Fibroblast of skin of abdomen (primary cell): ENCODE measurements around the gene SYT7.

Source experiments
- DNase-seq: peaks from one replicate; pipeline ENCODE4 v3.0.0-alpha.2; 2013

The SYT7 gene

DNA sequence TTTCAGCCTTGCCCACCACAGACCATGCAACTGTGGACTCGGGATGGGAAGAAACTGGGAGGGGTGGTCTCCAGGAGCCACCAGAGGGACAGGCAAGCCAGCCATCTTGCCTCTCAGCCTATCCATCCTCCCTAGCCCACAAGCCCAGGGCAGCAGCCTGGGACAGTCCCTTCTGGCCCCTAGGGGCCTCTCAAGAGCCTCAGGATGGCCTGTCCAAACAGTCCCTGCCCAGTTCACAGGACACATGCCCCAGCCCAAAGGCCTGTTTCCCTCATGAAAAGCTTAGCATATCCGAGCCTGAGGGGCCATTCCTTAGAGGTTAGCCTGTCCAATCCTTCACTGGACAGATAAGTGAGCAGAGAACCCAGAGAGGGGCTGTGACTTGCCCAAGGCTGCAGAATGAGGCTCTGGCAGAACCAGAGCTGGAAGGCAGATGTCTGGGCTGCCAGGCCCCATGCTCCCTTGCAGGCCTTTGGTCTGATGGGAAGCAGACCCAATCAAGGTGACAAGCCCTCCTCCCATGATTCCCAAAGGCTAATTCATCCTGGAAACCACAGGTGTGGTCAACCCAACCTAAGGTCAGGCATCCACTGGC is 44.1 kb downstream of the SYT7 start:
- DNase-seq, result no peak

DNA sequence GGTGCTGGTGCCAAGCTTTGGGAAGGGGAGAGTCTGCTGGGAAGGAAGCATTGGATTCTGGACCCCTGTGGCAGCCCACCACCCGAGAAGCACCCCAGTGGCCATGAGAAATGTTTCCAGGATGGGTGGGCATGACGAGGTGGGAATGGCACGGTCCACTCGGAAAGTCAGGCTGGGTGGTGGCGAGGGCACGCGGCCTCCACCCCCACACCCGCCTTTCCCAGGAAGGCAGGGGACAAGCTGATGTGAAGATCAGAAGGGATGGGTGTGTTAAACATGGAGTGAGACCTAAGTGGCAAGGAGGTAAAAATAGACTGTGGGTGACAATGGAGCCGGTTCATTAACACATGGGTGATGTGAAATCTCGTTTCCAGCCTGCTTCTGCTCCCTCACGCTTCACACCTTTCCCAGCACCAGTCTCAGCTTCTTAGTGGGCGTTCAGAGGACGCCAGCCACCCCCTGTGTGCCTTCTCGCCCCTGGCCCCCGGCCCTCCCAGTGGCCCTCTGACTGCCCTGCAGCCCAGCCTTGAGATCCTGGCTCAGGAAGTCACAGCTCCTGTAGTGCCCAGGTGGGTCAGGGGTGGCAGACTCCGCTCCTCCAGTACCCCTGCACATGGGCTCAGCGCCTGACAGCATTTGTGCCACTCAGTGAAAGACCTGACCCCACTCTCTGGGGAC is 44.7 kb downstream of the SYT7 start:
- DNase-seq, result no peak

DNA sequence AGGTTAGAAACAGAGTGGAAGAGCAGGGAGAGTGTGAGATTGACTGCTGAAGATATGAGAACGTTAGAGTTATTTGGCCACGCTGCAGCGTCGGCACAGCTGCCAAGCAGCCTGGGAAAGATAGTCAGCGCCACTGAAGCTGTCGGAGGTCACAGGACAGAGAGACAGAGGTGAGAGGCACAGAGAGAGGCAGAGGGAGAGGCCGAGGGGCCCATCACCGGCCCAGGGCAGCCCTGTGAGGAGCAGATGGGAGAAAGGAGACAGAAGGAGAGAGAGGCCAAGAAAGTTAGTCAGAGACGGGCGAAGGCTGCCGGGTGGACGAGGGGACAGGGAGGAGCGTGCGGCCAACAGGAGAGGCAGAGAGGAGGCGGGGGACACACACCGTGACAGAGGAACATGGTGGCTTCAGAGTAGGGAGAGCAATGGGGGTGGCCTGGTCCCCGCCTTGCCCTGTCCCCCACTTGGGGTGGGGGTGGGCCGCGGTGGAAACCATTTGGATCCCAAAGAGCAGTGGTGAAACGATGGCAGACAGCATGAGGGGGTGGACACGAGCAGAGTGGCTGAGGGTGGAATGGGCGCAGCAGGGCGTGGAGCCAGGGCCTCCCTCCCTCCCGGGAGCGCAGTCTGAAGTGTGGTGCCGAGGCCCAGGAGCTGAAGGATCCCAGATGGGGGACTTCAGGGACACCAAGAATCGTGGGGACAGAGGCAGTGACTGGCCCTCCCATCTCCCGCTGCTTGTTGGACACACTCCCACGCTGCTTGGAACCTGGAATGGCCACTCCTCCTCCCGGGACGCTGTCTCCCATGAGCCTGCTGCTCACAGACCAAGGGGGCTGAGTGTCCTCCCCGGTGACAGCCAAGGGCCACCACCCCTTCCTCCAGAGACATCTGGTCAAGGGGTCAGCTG is 45.7 kb downstream of the SYT7 start:
- no peak for DNase-seq

DNA sequence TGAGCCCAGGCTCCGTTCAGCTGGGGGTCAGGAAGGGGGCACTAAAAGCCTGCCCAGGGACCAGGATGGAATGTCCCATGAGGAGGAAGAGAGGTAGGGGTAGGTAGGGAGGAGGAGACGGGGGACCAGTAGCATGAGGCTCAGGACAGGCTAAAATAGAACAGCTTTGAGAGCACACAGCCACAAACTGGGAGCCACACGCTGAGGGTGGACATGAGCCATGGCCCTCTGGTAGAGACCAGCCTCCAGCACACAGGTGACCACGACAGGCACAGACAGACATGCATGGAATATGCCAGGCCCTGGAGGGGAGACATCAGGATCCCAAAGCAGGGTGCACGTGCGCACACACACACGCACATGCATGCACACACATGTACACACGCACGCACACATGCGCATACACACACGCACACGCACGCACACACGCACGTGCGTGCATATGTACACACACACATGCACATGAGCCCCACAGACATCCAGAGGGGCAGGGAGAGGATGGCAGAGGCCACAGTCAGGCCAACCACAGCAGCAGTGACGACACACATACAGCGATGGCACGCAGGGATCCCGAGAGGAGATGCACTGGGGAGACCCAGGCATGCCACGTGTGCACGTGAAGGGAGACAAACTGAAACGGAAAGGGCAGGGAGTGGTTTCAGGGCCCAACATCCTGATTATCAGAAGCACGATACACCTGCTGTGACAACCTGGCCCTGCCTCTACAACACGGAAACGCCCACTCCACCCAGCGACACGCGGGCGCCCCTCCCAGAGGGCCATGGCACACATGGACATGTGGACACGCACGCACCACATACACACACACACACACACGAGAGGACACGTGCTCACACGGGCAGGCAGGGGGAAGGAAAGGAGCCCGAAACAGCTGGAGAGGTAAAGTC is 46.6 kb downstream of the SYT7 start:
- no peak for DNase-seq

DNA sequence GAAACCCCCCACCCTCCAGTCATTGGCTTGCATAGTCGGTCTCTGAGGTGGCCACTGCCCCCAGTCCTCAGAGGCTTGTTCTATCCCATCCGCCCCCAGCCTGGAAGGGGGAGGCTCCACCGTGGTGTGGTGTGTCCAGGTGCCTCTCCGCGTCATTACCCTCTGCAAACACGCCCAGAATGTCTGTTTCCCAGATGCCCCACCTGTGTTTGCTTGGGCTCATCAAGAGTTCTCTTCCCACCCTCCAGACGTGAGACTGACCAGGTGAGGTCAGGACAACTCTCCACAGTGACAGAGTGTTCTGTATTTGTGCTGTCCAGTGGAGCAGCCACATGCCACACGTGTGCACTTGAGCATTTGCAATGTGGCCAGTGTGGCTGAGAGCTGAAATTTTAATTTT is 47.5 kb downstream of the SYT7 start:
- no peak for DNase-seq

DNA sequence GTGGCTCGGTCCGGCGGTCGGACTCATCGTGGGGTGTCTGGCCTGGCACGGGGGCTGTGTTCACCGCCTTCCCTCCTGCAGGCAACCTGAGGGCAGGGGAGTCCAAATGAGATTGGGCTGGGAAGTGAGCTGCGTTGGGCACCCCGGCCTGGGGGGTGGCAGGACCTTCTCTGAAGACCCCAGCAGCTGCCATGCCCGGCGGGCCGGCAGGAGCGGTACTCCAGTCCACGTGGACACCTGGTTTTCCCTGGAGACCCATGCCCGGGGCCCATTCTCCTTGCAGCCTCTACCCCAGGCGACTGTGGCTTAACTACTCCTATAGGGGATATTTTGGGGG is 47.9 kb downstream of the SYT7 start:
- no peak for DNase-seq

DNA sequence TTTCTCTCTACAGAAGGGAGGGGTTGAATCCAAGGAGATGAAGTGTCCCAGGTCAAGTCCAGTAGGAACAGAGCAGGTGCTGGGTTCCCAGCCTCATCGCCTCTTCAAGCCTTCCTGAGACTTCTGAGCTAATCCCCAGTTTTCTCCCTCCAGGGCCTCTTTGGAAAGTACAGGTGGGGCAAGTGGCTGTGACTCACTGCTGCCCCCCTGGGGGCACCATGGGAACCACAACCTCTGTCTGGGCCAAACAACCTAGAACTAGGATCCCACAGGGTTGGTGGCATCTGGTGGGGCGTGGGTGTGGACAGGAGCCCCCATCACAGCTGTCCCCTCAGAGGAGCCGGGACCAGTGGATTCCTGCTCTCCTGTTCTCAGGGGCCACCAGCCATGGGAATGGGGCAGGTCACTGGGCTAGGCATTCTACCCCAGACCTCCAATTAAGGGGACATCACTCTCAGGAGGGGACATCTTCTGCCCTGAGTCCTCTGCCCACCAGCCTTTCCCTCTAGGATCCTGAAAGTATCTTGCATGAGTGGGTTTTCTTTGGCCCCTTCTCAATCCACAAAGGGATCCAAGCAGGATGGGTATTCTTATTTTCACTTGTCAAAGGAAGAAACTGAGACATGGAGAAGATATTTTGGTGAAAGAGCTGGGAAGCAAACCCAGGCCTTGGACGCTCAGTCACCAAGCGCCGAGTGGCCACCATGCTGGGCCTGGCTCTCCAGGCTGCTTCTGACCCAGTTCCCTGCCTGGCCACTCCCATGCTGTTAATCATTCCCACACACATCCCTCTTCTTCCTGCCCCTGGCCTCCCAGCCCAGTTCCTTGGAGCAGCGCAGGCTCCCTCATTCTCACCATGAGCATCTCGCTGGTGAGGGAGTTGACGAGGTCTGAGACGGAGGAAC is 48.5 kb downstream of the SYT7 start:
- no peak for DNase-seq

DNA sequence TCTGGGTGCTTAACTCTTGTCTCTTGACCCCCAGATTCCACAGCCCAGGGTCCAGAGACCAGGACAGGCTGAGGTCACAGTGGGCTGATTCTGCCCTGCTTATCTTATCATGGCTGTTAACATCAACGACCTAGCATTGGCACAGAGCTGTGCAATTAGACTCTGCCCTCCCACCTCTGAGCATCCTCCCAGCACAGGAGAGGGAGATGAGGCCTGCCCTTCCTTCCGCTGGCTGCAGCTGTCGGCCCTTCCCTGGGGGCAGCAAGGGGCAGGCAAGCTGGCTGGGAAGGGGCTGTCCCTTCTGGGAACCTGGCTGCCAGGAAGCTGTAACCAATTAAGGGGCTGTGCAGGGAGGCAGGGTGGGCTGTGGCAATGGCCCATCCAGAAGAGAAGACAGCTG is 49.8 kb downstream of the SYT7 start:
- no peak for DNase-seq

DNA sequence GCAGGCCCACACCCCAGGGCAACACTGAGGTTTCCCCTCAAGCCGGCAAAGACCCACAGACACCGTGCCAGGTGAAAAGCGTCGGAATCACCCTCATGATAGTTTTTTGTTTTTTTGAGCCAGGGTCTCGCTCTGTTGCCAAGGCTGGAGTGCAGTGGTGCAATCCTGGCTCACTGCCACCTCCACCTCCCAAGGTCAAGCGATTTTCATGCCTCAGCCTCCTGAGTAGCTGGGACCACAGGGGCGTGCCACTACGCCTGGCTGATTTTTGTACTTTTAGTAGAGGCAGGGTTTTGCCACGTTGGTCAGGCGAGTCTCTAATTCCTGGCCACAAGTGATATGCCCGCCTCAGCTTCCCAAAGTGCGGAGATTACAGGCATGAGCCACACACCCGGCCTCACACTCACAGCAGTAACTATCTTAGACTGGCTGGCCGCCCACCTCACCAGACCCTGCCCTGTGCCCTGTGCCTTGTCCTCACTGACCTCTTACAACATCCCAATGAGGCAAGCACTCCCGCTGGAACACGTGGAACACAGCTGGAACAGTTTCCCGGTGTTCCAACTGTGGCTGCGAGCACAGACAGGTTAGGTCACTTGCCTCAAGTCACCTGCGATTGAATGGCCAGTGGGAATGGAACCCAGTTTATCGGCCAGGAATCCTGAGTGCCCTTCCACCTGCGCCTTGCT is 51.2 kb downstream of the SYT7 start:
- DNase-seq, result no peak

DNA sequence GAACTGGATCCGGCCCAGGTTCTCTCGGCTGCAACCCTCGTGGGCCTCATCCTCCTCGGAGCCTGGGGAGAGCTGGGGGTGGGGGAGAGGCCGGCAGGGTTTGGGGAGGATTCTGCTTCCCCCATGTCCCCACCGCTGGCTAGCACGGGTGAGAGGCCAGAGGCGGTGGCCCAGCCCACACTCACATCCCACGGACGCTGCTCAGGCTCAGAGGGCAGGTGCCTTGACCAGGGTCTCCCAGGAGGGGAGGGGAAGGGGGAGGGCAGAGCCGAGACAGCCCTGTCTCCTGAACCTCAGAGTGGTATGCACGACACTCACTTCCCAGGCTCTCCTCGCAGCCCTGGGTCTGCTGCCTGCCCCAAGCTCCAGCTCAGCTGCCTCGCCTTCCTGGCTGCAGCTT is 52.8 kb downstream of the SYT7 start:
- DNase-seq, result no peak

DNA sequence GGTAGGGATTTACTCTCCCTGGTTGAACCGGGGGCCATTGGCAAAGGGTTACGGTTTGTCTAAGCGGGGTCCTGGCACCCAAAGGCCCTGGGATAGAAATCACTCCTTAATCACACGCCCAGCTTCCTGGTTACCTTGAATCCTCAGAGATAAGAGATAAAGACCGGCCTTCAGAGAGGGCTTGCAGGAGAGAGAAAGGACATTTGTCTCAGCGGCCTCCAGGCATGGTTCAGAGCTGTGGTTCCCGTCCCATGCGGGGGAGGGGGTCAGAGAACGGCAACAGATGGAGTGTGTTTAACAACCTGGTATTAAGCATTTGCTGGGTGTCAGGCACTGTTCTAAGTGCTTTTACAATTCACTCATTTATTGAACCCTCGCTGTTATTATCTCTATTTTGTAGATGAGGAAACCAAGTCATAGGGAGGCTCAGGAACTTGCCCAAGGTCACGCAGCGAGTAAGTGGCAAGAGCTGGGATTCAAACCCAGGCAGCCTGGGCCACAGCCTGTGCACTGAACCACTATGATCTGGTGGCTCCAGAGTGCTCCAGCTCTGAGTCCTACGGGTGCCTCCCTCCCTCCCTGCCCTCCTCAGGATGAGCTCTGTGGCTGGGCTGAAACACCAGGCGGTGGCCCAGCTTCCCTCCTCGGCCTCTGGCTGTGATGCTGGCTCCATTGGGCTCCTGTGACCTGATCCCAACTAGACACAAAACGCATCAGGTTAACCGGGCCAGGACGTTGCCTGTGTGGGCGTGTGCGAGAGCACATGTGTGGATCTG is 53.7 kb downstream of the SYT7 start:
- no peak for DNase-seq

DNA sequence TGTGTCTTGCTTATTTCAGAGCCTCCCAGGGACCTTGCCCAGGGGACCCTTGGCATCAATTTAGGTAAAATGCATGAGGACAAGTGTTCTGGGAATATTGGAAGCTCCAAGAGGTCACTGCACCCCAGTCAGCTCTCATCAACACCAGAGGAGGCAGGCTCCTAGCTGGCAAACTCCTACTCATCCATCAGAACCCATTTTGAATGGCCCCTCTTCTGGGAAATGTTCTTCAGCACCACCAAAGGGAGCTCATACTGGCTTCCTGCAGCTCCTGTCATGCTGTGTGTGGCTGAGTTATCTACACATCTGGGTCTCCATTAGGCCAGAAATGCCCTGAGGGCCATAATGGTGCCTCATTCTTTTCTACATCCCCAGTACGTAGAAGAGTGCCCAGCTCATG is 54.6 kb downstream of the SYT7 start:
- no peak for DNase-seq

DNA sequence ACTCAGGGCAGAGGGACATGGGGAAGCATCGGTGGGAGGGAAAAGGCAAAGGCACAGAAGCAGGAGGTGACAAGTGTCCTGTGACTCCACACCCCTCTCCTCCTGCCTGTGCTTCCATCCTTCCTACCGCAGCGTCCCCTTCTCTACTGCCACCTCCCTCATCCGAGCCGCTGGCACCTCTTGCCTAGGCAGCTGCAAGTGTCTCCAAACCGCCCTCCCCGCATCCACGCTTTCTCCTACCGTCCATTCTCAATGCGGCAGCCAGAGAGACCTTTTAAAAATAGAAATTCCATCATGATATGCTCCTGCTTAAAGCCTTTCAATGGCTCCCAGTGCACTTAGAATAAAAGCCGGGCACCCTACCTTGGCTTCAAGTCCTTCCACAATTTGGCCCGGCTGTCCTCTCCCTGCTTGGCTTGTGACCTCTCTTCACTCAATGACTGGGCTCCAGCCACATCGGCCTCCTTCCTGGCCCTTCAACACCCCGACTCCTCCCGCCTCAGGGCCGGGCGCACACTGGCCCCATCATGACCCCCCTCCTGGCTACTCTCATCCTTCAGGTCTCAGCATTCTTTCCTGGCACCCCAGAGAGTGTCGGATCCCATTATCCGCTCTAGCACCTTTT is 55.8 kb downstream of the SYT7 start:
- no peak for DNase-seq

DNA sequence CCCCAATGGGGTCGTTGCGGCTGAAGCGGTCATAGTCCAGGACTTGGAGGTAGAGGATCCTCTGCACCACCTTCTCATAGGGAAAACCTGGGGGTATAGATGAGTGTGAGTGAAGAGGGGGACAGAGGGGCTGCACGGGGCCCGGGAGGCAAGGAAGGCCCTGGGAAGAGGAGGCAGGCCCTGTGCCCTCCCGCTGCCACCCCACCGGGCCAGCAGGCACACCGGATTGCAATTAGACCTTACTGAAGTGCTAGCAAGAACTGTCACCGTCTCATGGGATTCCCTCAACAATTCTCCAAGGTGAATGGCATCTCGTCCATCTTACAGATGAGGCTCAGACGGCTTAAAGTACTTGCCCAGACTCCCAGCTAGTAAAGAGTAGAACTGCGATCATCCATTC is 56.4 kb downstream of the SYT7 start:
- no peak for DNase-seq

DNA sequence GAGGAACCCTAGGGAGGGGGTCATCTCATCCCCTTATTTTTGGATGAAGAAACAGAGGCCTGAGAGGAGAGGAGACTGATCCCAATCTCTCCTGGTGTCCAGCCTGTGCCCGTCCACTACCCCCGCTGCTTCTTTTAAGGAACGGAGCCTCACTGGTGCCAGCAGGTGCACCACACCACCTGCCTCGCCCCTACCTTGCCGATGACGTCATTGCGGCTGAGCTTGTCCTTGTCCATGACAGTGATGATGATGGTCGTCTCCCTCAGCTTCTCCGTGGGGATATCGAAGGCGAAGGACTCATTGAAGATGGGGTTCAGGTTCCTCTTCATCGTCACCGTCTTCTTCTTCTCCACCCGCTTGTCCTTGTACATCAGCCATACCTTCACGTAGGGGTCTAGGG is 58.0 kb downstream of the SYT7 start:
- no peak for DNase-seq

DNA sequence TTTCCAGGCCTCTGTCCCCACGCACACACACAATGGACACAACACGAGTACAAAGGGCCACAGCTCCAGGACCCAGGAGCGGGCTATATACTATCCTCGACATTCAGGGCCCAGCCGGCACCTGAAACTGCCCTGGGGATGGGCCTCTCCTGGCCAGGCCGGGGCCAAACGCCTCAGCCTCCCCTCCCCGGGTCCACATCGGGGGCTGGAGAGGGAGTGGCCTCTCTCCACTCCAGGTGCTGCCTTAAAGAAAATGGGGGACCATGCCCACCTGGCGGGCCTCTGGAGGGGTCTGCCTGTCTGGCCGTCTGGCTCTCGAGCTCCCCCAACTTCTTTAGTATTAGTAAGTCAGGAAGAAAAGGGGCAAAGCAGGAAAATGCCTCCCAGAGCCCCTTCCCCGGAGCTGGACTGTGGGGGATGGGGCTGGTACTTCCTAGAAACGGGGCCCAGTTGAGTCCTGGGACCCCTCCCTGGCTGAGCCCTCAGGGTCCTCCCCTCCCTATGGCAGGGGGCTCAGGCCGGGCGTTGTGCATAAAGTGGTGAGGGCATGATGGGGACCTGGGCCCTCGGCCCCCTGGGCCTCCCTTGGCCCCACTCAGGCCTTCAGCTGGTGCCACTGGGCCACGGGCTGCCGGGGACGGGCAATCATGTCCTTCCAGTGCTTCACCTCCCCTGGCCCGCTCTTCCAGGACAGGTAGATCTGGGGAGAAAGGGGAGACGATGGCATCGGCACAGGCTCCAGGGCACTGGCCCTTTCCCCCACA is 62.7 kb downstream of the SYT7 start:
- DNase-seq, result no peak

DNA sequence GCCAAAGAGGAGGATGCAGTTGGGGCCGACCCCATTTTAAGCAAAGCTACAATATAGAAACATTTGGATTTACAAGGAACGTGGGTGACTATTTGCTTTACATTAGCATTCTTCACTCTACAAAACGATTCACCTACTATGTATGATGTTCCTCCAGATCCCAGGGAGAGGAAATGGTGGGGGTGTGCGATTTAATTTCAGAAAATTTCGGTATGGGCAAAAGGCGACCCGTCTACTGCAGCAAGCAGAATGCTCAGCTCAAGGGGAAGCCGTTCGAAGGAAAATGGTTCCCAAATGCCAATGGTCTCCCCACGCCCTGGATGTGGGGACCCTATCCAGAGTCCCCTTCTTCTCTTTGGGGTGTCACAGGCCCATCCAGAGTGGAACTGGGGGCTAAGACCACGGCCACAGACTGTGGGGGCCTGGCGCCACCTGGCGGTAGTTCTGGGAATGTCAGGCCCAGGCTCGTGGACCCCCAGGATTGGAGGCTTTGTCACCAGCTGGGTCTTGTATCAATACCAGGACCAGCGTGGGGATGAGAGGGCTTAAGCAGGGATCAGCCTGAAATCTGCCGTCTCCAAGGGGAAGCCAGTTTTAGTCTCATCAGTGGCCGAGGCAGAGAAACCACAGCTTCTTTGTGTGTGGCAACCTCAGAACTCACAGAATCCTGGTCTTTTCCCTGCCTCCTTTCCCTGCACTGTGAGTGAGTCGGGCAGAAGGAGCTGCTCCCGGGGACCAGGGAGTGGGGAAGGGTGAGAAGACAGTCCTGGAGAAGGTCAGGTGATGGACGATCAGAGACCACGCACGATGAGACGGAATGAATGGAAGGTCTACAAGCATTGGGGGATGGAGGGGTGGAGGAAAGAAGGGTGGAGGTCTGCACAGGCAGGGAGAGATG is 64.0 kb downstream of the SYT7 start:
- DNase-seq, result peak; percentile 16

DNA sequence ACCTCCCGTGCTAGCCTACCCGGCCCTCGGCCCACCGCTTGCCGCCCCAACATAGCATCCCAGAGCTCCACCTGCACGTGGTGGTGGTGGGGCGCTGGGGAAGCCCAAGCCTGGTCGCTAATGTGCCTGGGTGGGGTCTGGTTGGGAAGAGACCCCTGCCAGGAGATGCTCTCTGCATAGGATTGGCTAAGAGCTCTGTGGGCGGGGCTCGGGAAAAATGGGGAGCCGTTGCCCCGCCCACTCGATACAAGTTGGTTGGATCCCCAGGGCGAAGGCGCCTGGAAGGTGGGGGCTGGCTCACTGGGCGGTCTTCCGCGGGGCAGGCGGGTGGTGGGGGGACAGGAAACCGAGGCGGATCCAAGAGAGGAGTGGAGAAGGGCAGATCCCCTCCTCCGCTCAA is 64.7 kb downstream of the SYT7 start:
- no peak for DNase-seq
